CD4-positive, alpha-beta T cell treated with Interleukin-4 for 1 hour (primary cell): ENCODE data around the gene TRIM8.

Source experiments
- DNase-seq, 2 donors: peaks; one replicate each; pipeline ENCODE4 v3.0.0-alpha.2; 2020 to 2022

TRIM8 gene, protein sequence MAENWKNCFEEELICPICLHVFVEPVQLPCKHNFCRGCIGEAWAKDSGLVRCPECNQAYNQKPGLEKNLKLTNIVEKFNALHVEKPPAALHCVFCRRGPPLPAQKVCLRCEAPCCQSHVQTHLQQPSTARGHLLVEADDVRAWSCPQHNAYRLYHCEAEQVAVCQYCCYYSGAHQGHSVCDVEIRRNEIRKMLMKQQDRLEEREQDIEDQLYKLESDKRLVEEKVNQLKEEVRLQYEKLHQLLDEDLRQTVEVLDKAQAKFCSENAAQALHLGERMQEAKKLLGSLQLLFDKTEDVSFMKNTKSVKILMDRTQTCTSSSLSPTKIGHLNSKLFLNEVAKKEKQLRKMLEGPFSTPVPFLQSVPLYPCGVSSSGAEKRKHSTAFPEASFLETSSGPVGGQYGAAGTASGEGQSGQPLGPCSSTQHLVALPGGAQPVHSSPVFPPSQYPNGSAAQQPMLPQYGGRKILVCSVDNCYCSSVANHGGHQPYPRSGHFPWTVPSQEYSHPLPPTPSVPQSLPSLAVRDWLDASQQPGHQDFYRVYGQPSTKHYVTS

GRCh38 chr10:102644066-102644645 lies at the start of gene TRIM8:
TRIM8 (plus strand) TSS chr10:102644479; CDS start chr10:102644618, 139 bp downstream.
- peak; percentile 34 to 54 for DNase-seq

GRCh38 chr10:102595293-102595692 lies 49.0 kb upstream of the TRIM8 start:
- no peak for DNase-seq

- DNase-seq, result no peak
Measured at GRCh38 chr10:102595897-102596296, 48.4 kb upstream of the TRIM8 start.

GRCh38 chr10:102596506-102596971 lies 47.7 kb upstream of the TRIM8 start:
- DNase-seq, result peak; percentile 24 to 32

DNA sequence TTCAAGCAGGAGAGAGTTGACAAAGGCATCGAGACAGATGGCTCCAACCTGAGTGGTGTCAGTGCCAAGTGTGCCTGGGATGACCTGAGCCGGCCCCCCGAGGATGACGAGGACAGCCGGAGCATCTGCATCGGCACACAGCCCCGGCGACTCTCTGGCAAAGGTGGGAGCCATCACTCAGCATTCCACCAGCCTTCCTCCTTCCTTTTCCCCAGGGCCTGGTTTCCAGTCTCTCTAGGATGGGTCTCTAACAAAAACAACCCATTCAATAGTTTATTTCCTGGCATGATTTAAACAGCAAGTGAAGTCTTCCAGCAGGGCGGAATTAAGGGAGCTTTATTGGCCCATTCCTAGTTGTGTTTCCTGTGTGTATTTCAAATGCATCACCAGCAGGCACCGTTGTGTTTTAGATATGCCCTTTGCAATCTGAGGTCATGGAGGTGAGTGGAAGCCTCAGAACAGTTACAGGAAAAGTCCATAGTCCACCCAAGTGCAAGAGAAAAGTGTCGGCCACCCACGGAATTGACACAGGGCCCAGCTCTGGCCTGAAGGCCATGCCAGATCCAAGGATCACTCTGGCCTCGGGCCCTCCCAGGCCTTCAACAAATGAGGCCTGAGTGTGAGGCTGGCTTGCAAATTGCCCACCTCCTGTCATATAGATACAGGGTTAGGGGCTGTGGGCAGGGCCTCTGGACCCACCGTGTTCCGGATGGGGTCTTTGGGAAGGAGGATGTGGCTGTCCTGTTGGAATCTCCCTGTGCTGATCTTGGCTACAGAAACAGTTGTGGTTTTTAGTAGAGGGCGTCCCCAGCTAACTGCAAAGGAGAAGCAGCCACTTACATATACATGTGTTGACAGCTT lies 46.9 kb upstream of the TRIM8 start:
- no peak for DNase-seq

GRCh38 chr10:102598243-102598642 lies 46.0 kb upstream of the TRIM8 start:
- no peak for DNase-seq

- no peak for DNase-seq
Measured at GRCh38 chr10:102599565-102600327, 44.5 kb upstream of the TRIM8 start.

DNA sequence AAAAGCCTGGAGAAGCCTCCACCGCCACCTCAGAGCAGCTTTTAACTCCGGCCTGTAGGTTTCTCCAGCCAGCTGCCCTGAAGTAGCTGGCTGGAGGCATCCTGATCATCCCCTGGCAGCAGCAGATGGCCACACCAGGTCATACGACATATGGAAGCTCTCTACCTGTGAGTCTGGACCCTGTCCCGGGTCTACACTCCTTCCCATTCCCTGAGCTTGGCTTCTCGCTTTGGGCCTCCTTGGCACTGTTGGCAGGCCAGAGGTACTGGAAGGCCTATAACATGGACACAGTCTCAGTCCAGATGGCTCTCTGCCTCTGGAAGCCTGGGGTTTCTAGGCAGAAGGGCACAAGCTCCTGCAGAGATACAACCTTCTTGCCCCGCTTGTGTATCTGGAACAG lies 43.5 kb upstream of the TRIM8 start:
- no peak for DNase-seq

- no peak for DNase-seq
Measured at GRCh38 chr10:102601639-102602038, 42.6 kb upstream of the TRIM8 start.

- DNase-seq, result no peak
Measured at GRCh38 chr10:102602272-102603045, 41.8 kb upstream of the TRIM8 start.

GRCh38 chr10:102603946-102604345 lies 40.3 kb upstream of the TRIM8 start:
- no peak for DNase-seq

GRCh38 chr10:102604439-102604841 lies 39.8 kb upstream of the TRIM8 start:
- DNase-seq, result no peak

DNA sequence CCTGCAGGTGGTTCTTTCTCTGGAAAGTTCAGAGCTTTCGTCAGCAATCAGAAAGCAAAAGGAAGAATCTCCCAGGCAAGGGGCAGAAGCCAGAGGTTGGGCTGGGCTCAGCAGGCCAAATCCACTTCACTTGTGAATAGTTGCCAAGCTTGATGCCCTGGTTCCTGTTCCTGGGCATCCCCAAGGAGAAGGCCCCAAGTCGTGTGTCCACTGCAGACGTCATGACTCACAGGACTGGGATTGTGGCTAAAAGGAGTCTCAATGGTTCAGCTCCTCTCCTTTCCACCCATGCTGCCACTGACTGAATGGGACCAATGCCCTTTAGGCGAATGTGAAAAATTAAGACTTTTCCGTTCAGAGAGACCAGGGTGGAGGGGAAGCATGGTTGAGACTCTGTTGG lies 38.6 kb upstream of the TRIM8 start:
- DNase-seq, result no peak

- no peak for DNase-seq
Measured at GRCh38 chr10:102608487-102608886, 35.8 kb upstream of the TRIM8 start.

DNA sequence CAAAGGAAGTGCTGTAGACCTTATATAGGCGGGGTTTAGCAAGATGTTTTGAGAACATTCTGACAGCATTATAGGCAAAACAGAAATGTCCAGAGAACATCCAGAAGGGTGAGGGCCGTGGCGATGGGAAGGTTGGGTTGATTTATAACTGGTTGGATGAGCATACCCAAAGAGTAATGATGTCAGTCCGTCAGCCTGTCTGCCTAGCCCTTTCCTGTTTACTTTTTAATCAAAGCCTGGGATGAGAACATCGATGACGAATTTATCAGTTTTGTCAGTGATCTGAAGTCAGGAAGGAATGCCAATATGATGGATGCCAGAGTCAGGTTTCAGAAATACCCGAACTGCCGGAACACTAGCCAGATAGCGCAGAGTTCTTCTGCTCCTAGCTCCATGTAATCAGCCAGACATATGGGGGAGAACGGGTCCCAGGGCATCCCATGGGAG lies 33.8 kb upstream of the TRIM8 start:
- DNase-seq, result peak in 1 of 2 donors; percentile 34

DNA sequence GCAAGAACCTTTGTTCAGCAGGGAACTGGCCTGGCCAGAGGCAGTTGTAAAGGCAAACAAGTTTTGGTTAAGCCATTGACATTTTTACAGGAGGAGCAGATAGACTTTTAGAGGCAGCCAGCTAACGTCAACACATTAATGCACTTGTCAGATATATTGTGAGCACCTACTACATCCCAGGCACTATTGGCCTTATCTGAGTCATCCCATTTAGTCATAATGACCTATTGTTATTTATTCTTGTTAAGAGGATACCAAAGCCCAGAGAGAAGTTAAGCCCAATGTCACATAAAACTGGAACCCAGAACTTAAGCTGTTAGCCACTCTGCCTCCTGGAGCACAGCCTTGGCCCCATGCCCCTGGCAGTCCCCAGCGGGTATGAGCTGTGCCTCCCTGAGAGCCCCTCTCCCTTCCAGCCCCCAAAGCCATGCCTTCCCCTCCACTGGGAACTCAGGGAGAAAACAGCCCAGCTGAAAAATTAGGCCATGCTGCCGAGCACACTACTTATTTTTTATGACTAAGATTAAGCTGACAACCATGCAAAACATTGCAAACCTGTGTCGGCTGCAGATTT lies 32.7 kb upstream of the TRIM8 start:
- DNase-seq, result no peak

- peak; percentile 65 to 75 for DNase-seq
Measured at GRCh38 chr10:102612964-102613275, 31.4 kb upstream of the TRIM8 start.

DNA sequence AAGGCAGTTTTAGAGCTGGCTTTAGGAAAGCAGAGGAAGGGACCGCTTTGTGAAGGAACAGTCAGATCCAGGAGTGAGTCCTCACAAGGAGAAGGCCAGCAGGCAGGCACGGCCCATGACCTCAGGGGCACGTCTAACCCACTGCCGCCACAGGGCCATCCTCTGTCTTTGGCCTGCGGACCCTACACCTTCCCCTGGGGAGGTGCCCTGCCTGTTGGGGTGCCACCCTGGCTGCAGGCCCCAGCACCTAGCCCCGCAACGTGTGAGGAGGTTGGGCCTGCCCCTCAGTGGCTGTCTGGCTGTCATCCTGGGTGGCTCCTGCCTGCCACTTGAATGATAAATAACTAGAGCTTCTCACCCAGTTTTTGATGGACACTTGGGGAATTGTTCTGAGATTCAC lies 31.0 kb upstream of the TRIM8 start:
- DNase-seq, result peak in 1 of 2 donors; percentile 38

DNA sequence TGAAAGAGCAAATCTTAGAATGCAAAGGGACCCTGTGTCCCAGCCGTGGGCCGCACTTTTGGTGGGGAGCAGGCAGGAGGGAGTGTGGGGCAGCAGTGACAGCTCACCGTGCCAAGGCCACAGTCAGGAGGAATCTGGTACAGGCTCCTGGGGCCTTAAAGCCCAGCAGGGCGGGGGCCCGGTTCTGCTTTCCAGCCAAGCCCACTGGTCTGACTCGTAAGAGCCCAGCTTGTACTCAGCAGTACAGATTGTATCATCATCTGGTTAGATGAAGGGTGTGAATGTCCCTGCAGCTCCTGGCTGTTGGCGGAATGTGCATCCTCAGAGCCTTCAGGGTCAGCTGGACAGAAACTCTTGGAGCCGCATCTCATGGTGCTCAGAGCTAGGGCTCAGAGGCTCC lies 30.5 kb upstream of the TRIM8 start:
- no peak for DNase-seq

DNA sequence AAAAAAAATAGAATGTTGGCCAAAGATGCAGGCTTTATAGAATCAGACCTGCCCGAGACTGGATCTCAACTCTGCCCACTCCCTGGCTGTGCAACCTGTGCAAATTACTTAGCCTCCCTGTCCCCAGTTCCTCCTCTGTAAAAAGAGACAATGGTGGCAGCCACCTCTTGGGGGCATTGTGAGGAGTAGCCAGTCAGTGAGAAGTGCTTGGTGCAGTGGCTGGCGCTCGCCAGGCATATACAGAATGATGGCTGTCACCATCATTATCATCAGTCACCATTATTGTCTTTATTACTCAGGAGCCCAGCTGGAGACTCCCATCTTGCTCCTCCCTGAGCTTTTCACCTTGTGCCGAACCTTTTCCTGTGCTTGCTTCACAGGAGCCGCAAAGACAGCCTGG lies 29.4 kb upstream of the TRIM8 start:
- DNase-seq, result no peak

DNA sequence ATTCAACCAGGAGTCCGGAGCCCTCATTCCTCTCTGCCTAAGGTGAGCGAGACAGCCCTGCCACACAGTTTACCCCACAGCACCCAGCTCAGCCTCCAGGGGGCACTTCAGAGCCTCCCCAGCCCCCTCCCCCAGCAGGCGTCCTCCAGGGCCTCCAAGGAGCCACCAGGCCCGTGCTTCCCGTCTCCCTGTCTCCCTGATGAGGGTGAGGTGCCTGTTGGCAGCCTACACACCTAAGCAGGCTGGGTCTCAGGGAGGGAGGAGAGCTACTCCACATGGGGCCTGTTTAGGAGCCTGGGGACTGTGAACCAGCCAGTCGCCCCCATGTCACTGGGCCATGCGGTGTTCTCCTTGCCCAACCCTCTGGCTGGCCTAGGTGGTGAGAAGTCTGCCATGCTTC lies 28.9 kb upstream of the TRIM8 start:
- peak in 1 of 2 donors; percentile 28 for DNase-seq
